T-helper 1 cell treated with Interleukin-12 subunit alpha and Interleukin-12 subunit beta and Interleukin-4 antibody, amounts not matched to agents 30 μg/mL and 1 μg/mL, for 36 hours (primary cell): ENCODE data around the gene ALDH1L2.

ENCODE experiments used
- H3K27ac Mint-ChIP-seq: one replicate; pipeline ENCODE4 v1.8.0; 2021; ENCODE audit warnings: mild to moderate bottlenecking, mixed read lengths
- H3K27me3 Mint-ChIP-seq: one replicate; pipeline ENCODE4 v1.8.0; 2021; ENCODE audit warnings: low read depth, mixed read lengths
- H3K36me3 Mint-ChIP-seq: one replicate; pipeline ENCODE4 v1.8.0; 2021; ENCODE audit warnings: low read depth, mixed read lengths
- H3K4me1 Mint-ChIP-seq: one replicate; pipeline ENCODE4 v1.8.0; 2021; ENCODE audit warnings: low read depth, mixed read lengths
- H3K4me3 Mint-ChIP-seq: one replicate; pipeline ENCODE4 v1.8.0; 2021; ENCODE audit warnings: mild to moderate bottlenecking, moderate library complexity, mixed read lengths
- H3K9me3 Mint-ChIP-seq: one replicate; pipeline ENCODE4 v1.8.0; 2021; ENCODE audit warnings: mixed read lengths

The ALDH1L2 gene

DNA sequence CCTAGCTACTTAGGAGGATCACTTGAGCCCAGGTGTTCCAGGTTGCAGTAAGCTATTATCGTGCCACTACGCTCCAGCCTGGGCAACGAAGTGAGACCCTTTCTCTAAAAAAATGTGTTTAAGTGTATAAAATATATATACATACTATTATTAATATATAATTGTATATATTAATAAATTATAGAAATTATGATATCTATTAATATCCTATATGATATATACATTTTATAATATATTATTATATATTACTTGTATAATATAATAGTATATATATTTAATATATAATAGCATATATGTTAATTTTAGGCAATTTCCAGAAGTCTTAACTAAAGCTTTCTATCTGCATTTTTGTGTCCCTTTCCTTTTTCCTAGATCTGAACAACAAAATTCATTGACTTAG is 12.3 kb downstream of the ALDH1L2 start:
- no peaks in the 10 kb centered on the region for H3K36me3 Mint-ChIP-seq
- no peak overlapping the region for H3K27ac Mint-ChIP-seq
- H3K27me3 Mint-ChIP-seq, result peaks cover 9% of the 10 kb centered on the region
- H3K4me1 Mint-ChIP-seq, result no peaks in the 10 kb centered on the region
- no peak overlapping the region for H3K4me3 Mint-ChIP-seq
- no peaks in the 10 kb centered on the region for H3K9me3 Mint-ChIP-seq

- Mint-ChIP-seq H3K27me3 (peaks cover 14% of the 10 kb centered on the region), H3K27ac (no peak overlapping the region), H3K9me3 (no peaks in the 10 kb centered on the region), H3K36me3 (no peaks in the 10 kb centered on the region), H3K4me3 (no peak overlapping the region), H3K4me1 (no peaks in the 10 kb centered on the region)
Observed at GRCh38 chr12:105069936-105070702, 14.1 kb downstream of the ALDH1L2 start.

DNA sequence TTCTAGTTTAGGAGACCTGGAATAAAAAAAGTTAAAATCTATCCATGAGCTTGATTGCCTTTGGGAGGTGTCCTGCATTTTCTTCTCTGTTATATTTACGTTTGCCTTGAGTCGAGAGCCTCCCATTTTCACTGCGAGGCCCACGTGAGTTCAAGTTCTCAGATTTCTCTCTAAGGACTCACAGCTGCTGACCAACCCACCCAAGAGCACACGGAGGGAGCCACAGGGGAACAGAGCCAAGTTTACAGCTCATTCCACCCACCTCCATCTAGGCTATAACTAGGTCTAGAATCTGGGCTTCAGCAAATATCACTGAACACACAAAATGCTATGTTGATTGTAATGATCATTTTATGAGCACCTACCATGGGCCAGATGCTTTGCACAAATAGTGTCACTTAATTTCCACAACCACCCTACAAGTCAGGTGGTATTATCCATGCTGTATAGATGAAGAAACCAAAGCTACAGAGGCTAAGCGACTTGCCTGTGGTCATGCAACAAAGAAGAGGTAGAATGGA is 16.7 kb downstream of the ALDH1L2 start:
- H3K4me1 Mint-ChIP-seq, result no peaks in the 10 kb centered on the region
- H3K4me3 Mint-ChIP-seq, result no peak overlapping the region
- H3K27me3 Mint-ChIP-seq, result peaks cover 17% of the 10 kb centered on the region
- no peaks in the 10 kb centered on the region for H3K36me3 Mint-ChIP-seq
- H3K27ac Mint-ChIP-seq, result no peak overlapping the region
- no peaks in the 10 kb centered on the region for H3K9me3 Mint-ChIP-seq

DNA sequence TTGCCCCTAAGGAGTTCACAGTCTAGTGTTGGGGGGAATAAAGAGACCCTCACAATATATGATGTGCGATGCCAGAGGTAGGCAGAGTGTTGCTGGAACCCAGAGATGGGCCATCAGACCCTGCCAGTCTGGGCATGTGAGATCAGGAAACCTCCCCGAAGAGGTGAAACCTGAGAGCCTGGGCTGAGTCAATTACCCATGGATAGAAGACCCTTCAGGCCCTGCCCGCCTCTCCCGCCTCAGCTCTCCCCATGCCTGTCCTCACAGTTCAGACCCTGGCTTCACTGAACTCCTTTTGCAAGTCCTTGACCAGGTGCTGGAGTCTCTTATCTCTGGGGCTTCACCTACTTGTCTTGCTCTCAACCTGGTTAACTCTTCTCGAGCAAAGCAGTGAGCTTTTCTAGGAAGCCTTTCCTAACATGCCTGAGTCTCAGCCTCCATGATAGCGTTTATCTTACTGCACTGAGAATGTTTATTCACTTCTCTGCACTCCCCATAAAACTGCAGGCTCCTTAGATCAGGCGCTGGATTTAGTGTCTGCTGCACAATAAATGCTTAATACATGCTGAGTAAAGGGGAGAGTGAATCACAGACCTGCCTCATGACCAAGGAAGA is 19.6 kb downstream of the ALDH1L2 start:
- H3K36me3 Mint-ChIP-seq, result no peaks in the 10 kb centered on the region
- H3K4me3 Mint-ChIP-seq, result no peak overlapping the region
- no peak overlapping the region for H3K27ac Mint-ChIP-seq
- no peaks in the 10 kb centered on the region for H3K4me1 Mint-ChIP-seq
- peaks cover 17% of the 10 kb centered on the region for H3K27me3 Mint-ChIP-seq
- H3K9me3 Mint-ChIP-seq, result no peaks in the 10 kb centered on the region

GRCh38 chr12:105060715-105061378 is 23.4 kb downstream of the ALDH1L2 start:
- Mint-ChIP-seq H3K36me3 (peaks cover 2% of the 10 kb centered on the region), H3K27ac (no peak overlapping the region), H3K27me3 (peaks cover 3% of the 10 kb centered on the region), H3K4me1 (peaks cover 1% of the 10 kb centered on the region), H3K9me3 (peaks cover 3% of the 10 kb centered on the region), H3K4me3 (no peak overlapping the region)

- peaks cover 4% of the 10 kb centered on the region for H3K4me1 Mint-ChIP-seq
- H3K4me3 Mint-ChIP-seq, result no peak overlapping the region
- no peaks in the 10 kb centered on the region for H3K27me3 Mint-ChIP-seq
- peaks cover 10% of the 10 kb centered on the region for H3K36me3 Mint-ChIP-seq
- H3K9me3 Mint-ChIP-seq, result peaks cover 12% of the 10 kb centered on the region
- no peak overlapping the region for H3K27ac Mint-ChIP-seq
Observed at GRCh38 chr12:105057174-105057573, 27.1 kb downstream of the ALDH1L2 start.

DNA sequence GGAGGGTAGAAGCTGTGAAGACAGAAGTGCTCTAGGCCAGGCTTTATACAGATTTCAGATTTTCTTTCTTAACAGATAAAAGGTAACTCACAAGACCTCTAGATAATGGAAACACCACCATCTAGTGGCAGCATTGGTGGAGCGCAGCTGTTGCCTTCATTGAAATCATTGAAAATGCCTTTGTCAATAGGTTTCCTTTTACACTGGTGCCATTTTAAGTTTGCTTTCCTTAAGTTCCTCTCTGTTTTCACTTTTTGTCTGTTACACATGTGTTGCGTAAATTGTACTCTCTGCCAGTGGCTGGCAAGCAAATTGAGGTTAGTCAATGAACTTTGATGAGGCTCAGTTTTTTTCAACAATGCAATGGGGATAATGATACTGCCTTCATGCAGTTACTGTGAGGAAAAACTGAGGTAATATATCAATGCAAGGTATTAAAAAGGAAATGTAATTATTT is 31.1 kb downstream of the ALDH1L2 start:
- Mint-ChIP-seq H3K27ac (no peak overlapping the region), H3K27me3 (no peaks in the 10 kb centered on the region), H3K4me3 (no peak overlapping the region), H3K4me1 (peaks cover 4% of the 10 kb centered on the region), H3K9me3 (peaks cover 12% of the 10 kb centered on the region), H3K36me3 (peaks cover 11% of the 10 kb centered on the region)

DNA sequence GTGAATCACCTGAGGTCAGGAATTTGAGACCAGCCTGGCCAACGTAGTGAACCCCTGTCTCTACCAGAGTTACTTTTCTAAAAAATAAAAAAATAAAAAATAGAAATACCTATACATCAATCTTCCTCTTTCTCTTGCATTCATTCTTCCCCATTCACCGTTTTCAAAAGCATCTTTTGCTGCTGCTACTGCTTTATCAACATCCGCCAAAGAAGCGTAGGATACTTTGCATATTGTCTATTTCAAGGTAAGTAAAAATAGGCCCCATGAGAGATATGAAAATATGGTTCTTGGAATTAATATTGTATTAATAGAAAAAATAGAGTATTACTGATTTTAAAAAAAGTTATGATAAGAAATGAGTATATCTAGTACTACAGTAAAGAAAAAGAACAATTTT is 32.3 kb downstream of the ALDH1L2 start:
- Mint-ChIP-seq H3K9me3 (peaks cover 16% of the 10 kb centered on the region), H3K4me1 (peaks cover 6% of the 10 kb centered on the region), H3K4me3 (no peak overlapping the region), H3K36me3 (peaks cover 13% of the 10 kb centered on the region), H3K27me3 (no peaks in the 10 kb centered on the region), H3K27ac (no peak overlapping the region)

DNA sequence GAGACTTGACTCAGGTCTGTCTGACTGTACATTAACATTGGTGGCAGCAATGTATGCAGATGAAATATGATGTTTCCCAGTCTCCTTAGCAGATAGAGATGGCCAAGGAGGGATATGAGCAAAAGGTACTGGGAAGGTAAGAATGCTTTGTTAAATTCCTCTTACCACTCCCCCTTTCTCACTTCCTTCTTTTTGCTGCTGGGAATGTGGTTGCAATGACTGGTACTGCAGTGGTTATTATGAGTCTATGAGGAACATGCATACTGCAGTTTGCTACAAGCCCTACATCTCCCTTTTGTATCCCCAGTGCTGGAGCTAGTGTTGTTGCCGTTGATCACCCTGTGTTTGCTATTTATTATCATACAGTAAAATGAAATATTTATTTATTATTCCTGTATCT is 35.9 kb downstream of the ALDH1L2 start:
- H3K4me3 Mint-ChIP-seq, result no peak overlapping the region
- H3K36me3 Mint-ChIP-seq, result peaks cover 3% of the 10 kb centered on the region
- peaks cover 6% of the 10 kb centered on the region for H3K4me1 Mint-ChIP-seq
- H3K27me3 Mint-ChIP-seq, result no peaks in the 10 kb centered on the region
- H3K9me3 Mint-ChIP-seq, result peaks cover 5% of the 10 kb centered on the region
- H3K27ac Mint-ChIP-seq, result no peak overlapping the region

DNA sequence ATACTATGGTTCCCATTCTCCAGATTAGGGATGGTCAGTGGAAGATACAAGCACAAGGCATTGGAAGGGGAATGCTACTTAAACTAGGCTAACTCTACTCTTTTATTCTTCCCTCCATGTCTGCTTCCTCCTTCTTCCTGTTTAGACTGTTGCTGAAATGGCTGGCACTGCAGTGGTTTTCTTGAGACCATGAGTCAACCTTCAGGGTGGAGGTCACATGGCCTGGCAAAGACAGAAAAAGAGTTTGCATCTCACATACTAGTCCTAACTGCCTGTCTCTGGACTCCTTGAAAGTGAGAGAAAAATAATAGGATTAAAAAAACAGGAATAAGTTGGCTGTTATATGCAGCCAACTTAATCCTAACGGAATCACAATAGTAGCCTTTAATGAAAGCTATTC is 37.0 kb downstream of the ALDH1L2 start:
- Mint-ChIP-seq H3K4me1 (peaks cover 4% of the 10 kb centered on the region), H3K36me3 (peaks cover 3% of the 10 kb centered on the region), H3K4me3 (no peak overlapping the region), H3K27ac (no peak overlapping the region), H3K27me3 (no peaks in the 10 kb centered on the region), H3K9me3 (peaks cover 5% of the 10 kb centered on the region)

- no peaks in the 10 kb centered on the region for H3K27me3 Mint-ChIP-seq
- no peak overlapping the region for H3K4me3 Mint-ChIP-seq
- H3K4me1 Mint-ChIP-seq, result peaks cover 17% of the 10 kb centered on the region
- no peaks in the 10 kb centered on the region for H3K36me3 Mint-ChIP-seq
- H3K9me3 Mint-ChIP-seq, result no peaks in the 10 kb centered on the region
- H3K27ac Mint-ChIP-seq, result no peak overlapping the region
Observed at GRCh38 chr12:105041186-105041585, 43.1 kb downstream of the ALDH1L2 start.

- Mint-ChIP-seq H3K4me1 (peaks cover 17% of the 10 kb centered on the region), H3K27me3 (no peaks in the 10 kb centered on the region), H3K27ac (no peak overlapping the region), H3K36me3 (no peaks in the 10 kb centered on the region), H3K4me3 (no peak overlapping the region), H3K9me3 (no peaks in the 10 kb centered on the region)
Observed at GRCh38 chr12:105040476-105040875, 43.8 kb downstream of the ALDH1L2 start.

DNA sequence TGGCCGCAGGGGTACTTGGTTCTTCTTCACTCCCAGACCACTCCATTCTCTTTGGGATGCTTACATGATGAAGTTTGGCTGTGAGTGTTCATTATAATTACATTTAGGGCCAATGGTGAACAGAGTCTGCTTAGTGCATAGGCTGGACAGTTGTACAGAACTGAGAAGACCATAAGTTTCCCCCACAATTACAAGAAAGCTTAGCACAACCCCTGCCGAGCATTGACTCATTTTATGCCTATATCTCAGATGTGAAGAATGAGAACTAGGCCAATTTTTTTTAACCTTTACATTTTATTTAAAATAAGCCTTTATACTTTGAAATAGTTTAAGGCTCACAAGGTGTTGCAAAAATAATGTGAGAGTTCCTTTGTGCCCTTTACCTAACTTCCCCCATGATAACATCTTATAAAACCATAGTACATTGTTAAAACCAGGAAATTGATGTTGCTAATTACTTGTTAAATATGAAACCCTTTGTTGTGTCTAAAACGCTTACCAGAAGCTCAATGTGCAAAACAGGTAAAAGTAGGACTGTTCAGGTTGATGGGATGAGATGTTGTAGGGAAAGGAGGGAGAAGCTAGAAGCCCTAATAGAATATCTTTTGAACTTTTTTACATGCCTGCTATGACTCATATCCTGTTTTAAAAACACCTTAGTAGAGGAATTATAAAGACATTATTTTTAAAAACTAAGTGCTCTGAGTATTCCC is 47.2 kb downstream of the ALDH1L2 start:
- Mint-ChIP-seq H3K9me3 (no peaks in the 10 kb centered on the region), H3K36me3 (peaks cover 3% of the 10 kb centered on the region), H3K27me3 (no peaks in the 10 kb centered on the region), H3K4me3 (peak overlapping the region; percentile 58), H3K4me1 (peaks cover 29% of the 10 kb centered on the region), H3K27ac (peak overlapping the region; percentile 81)

GRCh38 chr12:105033851-105034250 is 50.4 kb downstream of the ALDH1L2 start:
- Mint-ChIP-seq H3K4me1 (peaks cover 34% of the 10 kb centered on the region), H3K27me3 (no peaks in the 10 kb centered on the region), H3K9me3 (no peaks in the 10 kb centered on the region), H3K4me3 (no peak overlapping the region), H3K27ac (no peak overlapping the region), H3K36me3 (peaks cover 4% of the 10 kb centered on the region)
